ENCODE measurements around the gene LGR4.

Gene LGR4

DNA sequence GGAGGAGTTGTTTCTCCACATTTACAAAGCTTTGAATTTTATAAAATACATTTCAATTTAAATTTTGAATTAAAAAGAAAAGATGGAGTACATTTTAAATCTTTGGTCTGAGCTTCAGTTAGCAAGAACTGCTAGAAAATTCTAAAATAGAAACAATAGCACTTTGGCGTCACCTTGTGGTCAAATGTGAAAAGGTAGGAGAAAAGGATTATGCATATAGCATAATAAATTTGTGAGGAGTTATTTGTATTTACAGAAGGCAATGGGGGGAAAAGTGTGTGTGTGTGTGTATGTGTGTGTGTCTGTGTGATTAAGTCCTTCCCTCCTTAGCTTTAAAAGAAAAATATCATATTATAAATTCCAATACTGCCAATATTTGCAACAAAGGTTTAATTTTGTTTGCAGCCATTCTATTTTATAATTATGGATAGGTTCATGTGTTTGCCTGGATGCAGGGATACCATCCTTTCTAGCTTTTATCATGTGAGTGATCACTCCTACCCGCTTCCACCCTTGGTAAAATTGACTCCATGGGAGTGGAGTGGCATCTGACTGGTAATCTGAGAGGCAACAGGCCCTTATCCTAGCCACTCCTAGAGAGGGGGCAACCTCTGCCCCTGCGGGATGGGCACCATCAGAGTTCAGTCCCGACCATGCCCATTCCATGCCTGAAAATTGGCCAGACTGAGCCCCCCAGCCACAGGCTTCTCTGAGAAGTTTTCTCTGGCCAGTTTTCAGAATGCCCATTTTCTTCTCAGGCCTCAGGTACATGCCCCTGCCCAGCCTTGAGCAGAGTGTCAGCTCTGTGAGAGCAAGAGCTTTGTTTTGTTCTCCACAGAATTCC lies 13.6 kb upstream of the LGR4 start:
- DNase-seq, result no peak

DNA sequence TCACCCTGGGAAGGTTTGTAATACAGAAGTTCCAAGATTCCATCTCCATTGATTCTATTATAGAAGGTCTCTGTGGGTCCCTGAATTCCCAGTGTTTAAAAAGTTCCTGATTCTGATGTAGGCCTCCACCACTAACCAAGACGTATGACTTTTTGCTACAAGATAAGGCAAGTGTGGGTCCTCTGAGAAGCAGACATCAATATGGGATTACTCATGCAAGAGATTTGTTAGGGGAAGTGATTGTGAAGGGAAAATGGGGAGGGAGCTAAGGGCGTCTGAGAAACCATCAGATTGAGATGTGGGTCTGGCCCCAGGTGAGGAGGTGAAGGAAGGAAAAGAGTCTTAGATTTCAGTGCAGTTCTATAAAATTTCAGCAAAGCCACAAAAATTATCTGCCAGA lies 10.2 kb upstream of the LGR4 start:
- DNase-seq, result no peak

DNA sequence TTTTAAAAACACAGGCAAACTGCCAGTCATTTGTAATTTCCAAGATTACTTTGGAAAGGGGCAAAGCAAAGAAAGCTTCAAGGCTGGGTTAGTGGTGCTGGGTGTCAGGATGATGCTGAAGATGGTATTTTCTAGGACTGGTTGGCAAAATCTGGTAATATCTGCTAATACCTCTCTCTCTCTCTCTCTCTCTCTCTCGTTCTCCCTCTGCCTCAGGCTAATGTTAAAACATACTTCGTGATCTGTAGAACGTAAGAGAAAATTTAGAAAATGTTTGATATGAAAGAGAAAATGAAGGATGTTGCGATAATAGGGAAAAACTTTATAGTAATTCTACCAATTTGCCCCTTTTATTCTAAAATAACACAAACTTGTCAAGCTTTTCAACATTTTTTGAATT lies 9.4 kb upstream of the LGR4 start:
- no peak for DNase-seq

DNA sequence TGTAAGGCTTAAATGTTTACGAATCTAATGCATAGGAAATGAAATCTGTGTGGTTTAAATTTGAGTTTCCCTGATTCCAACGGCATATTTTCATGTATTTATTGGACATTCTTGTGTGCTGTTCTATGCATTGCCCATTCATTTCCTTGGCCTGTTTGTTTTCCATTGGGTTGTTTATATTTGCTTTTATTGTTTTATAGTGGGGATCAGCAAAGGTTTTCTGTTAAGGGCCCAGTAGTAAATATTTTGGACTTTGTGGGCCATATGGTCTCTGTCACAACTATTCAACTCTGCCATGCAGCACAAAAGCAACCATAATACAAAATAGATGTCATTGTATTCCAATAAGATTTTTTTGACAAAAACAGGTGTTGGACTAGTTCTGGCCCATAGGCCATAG lies 5.2 kb upstream of the LGR4 start:
- no peak for DNase-seq

DNA sequence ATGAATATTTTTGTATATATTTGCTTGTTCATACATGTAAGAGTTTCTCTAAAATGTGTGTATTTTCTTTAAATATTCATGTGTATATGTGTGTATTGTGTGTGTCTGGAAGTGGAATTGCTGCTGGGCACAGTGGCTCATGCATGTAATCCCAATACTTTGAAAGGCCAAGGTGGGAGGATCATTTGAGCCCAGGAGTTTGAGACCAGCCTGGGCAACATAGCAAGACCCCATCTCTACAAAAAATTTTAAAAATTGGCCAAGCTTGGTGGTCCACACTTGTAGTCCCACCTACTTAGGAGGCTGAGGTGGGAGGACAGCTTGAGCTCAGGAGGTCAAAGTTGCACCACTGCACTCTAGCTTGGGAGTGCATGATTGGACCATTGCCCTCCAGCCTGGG lies 4.7 kb upstream of the LGR4 start:
- no peak for DNase-seq

DNA sequence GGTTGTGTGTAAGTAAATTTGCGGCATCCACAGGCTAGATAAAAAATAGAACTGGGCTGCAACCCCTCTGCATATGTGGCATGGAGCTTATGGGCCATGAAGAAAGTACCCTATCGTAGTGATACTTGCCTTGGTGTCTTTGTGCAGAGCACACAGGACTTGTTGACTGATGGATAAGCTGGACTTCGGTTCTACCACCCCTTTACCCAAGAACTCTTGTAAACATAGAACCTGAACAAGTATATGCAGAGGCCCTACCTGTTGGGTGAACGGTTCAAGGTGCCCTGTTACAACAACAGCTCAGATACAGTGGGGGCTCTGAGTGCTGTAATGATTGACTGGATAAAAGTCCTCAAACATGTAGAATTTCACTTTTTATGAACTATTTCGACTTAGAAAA lies 3.0 kb upstream of the LGR4 start:
- no peak for DNase-seq

DNA sequence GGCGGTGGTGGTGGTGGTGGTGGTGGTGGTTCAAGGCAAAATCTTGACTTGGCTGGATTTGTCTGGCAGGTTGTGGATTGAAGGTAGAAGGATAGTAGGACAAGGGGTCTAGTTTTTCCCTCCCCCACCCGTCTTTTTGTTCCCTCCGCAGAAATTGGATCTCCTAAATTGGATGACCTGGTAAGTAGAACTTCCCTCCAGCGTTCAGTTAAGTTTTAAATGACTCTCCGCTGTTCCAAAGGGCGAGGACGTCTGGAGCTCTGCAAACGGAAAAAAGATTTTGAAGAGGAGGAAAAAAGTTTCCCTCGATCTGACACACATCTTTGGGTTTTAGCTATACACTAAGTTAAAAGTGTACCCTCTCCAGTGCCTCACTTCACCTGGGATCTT lies 422 bp upstream of the LGR4 start:
- DNase-seq, result no peak

DNA sequence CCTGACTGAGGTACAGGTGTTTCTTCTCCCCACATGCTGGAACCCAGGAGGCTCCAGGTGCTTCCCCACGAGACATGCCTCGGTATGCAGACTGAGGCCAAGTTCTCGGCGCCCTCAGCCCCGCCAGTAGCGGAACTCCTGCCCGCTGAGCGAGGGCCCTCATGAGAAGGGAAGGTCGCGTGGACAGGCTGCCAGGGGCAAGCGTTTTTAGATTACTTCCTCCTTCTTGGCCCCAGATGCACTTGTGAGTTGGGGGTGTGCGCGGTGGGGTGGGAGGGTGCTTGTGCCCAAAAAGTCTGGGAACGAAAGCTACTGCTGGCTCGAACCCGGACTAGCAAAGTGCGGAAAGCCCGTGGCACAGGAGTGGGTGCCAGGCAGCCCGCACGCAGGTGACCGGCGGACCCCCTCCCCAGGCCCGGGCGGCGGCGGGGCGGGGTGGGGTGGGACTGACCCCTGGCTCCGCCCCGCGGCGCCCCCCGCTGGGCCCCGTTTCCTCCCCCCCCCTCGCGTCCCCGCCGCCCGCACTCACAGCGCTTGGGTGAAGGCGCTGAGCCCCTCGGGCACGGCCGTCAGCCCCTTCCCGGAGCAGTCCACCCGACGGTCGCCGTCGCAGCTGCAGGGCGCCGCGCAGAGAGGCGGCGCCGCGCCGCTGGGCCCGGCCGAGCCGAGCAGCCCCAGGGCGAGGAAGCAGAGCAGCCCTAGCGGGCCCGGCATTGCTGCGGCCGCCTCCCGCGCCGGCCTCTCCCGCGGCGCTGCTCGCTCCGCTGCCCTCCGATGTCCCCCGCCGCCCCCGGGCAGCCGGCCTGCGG lies 797 bp downstream of the LGR4 start:
- DNase-seq, result no peak

DNA sequence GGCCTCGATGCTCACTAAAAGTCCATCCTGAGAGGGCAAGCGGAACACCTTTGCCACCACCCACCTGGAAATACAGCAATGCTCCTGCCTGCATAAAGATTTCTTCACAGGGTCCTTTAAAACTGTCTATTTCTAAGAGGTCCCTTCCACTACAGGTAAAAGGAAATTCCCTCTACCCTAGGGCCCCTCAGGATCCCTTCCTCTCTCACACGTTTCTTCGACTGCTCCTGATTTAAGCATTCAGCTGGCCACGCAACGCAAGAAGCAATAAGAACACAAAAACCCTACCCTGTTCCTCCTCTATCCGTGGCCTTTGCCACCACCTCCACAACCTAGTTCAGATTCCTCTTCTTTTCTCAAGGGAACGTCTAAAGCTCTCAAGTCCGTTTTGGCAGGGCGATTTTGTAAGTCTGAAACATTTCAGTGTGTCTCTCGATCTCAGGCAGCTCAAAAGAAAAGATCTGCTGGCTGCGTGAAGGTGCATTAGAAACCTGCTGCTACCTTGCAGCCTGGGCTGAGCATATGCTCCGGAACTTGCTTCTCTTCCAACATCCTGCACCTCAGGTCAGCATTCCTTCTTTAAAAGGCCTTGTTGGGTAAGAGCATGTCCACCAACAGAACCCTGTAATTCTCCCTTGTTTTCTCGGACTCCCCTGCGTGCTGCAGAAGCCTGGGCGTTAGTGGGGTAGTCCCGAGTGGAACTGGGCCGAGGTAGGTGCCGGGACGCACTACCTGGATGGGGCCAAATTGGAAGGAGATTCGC lies 1.6 kb downstream of the LGR4 start:
- DNase-seq, result no peak

DNA sequence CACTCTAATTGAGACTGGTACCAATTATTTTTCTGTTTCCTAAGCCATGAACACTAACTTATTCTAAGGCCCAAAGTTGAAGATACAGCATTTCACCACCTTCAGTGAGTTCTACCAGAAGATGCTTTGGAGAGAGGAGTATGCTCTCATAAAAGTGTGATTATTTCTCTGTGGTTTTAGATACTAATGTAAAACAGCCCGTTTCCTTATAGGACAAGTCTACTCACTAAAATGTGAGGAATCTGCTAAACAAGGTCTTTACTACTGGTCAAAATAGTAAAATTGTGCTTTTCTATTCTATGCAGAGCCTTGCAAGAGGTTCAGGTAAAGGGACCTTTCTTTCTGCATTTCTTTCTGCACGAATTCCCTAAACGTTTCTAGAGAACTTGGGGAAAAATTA lies 2.4 kb downstream of the LGR4 start:
- no peak for DNase-seq

DNA sequence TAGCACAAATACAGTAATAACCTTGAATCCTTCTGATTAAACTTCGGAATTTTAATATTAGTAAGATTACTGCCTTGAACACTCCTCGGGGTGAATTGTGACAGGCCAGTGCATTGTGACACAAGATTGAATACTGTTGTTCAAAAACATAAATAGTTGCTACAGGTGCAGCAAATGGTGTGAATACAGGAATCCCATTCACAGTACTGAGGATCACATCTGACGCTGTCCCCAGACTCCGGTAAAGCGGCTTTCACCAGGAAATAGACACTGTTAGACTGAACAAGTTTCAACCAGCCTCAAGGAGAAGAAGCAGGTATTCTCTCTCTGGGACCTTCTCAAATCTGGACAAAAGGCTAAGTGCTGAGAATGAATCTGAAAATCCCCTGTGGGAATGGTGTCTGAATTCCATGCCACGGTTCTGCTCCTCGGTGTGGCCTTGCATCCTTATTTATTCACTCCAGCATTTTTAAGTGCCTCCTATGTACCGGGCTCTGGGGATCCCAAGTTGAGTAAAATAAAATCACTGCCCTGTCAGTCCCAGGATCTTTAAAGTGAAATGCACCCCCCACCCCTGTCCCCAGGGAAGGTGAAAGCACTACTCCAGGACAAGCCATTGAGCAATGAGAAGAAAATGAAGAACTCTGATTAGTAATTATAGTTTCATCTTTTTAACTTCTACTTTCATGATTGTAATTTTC lies 3.4 kb downstream of the LGR4 start:
- no peak for DNase-seq

DNA sequence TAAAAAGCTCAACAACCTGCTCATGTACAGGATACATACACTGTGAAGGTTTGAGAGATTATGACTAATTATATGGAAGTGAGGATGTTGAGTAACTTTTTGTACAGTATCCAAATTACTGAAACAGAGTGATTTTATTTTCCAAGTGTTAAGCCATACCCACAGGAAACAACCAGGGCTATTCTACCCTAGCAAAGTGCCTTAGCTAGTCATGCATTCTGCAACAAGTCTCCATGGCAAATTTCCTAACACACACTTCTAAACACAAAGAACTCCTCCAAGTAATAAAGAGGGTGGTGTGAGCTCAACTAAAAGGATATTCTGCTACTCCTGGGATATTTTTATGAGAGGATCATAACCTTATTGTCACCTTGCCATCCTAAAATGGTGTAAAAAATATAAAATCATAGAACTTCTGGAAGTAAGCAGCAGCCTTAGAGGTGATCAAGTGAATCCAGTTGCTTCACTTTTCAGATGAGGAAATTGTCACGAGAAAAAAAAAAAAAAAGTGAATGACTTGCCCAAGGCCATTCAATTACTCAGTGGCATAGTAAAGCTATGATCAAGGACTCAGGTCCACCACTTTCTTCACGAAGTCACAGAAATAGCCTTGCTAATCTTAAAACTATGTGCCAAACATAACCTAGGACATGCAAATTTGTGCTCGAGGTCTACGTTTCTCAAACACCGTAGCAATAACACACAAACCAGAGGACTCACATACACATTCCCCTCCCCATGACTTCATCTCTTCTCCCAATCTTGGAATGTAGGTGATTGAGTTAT lies 4.2 kb downstream of the LGR4 start:
- no peak for DNase-seq

DNA sequence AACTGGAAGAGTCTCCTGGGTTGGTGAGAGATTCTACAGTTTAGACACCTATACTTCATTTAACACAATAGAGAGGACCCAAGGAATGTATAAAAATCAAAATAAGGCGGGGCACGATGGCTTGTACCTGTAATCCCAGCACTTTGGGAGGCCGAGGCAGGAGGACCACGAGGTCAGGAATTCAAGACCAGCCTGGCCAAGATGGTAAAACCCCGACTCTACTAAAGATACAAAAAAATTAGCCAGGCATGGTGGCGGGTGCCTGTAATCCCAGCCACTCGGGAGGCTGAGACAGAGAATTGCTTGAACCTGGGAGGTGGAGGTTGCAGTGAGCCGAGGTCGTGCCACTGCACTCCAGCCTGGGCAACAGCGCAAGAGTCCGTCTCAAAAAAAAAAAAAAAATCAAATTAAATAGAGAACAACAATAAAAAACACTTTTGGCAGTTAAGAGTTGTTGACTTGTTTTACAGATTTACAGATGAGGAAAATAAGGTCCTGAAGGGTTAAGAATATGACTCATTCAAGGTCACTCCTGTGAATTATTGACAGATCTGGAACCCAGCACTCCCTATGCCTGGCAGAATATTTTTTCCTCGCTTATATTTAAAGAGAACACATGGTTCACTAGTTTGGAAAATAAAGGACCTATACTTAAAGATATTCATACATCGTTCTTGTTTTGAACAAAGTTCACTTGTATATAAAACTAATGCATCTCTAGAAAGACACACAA lies 5.2 kb downstream of the LGR4 start:
- DNase-seq, result no peak

DNA sequence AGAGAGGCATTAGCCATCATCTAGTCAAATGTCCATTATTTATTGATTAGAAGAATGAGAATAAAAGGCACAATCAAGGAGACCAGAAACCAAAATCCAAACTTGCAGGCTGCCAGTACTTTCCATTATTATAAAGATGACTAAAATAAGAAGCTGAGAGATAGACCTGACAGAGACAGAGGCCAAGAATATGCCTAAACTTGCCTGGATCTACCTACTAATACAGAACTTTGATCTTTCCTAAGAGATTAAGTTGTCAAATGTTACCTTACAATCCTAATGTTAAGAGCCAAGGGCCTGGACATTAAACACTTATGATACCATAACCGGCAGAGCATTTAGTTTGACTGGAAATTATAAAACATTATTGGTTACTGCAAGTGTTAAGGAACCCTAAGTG lies 6.2 kb downstream of the LGR4 start:
- no peak for DNase-seq

DNA sequence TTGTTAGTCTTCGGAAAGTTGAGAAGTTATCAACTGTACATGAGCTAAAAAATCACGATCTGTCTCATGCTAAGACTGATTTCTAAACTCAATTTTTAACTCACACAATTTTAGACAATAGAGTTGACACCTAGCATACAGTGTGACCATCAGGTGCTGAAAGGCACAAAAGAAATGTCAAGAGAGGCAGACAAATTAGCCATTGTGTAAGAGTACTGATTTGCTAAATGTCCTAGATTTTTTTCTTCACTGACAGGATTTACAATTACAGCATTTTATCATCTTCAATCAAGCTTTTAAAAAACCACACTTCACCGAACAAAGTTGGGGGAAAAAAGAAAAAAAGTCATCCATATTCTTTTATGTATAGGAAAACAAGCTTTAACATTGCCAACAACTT lies 7.0 kb downstream of the LGR4 start:
- no peak for DNase-seq

DNA sequence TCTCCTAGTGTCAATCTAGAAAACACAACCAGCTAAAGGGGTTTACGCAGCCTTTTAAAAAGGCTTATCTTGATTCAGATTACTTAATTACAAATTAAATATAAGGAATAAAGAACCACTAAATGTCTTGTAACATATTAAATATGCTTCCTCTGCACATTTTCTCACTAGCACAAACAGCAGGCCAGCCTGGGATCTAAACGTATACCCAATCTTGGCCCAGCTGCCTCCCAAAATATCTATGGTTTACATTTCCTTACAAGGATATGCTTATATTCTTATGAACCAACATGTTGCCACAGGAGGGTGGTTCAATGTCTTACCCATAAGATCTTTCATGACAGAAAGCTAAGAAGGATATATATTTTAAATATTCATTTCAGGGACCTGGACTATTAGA lies 7.7 kb downstream of the LGR4 start:
- no peak for DNase-seq

DNA sequence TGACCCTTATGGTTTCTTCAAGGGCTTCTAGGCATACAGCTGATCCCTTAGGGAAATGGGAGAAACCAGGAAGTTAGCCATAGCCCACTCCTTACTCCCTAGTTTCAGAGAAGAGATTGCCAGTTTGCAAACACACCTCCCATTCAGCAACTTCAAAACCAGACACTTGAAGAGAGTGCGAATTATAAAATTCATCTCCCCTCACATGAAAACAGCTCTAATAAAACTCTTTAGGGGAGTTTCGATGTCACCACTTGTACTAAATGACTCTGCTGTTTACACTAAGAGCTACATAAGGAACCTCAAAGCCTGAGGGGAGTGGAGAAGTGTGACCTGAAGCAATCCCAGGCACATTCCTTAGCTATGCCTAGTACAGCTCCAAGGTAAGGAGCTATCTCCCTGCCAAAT lies 8.3 kb downstream of the LGR4 start:
- no peak for DNase-seq

DNA sequence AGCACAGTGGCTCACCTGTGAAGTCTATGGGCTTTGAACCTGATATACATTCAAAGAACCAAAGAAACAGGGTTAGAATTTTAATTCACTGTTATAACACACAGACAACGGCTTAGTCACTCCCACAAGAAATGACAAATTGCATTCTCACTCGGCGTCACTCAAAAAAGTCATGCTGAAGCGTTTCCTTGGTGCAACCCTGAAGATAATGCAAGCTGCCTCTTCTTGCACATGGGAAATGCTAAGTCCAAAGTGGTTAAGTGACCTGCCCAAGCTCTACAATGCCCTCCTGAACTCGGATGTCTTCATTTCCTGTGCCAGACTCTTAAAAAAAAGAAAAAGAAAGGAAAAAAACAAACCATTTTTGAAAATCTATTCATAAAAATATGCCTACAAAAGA lies 10.0 kb downstream of the LGR4 start:
- DNase-seq, result no peak

DNA sequence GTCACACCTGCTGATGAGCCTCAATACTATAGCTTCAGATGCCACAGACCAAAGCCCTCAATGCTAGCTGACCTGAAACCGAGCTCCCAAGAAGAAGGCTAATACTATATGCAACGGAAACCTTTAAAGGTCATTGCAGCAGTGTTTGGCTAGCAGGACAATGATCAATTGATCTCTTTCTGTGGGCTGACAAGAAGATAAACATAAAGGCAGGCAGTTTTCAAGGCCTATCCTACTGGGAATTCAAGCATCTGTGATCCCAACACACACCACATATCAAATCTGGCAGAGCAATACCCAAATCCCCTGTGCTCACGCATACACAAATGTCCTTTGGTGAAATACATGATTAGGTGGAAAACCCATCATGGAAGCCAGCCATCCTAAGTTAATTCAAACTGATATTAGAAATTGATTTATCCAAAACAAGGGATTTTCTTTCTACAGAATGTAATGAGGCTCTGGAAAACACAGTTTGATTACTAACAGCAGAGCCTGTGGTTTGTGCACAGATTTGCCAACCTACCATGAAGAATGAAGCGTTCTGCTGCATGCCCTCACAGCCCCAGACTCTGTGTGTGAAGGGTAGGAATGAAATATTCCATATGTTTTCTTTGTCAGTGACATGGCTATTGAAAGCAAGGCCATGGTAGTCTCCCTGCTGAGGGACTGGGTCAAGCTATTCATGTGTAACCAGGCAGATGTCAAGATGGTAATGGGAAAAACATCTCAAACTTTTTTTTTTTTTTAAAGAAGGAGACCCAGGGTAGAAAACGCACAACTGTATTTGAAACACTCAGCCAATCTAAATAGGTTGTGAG lies 12.2 kb downstream of the LGR4 start:
- DNase-seq, result no peak

DNA sequence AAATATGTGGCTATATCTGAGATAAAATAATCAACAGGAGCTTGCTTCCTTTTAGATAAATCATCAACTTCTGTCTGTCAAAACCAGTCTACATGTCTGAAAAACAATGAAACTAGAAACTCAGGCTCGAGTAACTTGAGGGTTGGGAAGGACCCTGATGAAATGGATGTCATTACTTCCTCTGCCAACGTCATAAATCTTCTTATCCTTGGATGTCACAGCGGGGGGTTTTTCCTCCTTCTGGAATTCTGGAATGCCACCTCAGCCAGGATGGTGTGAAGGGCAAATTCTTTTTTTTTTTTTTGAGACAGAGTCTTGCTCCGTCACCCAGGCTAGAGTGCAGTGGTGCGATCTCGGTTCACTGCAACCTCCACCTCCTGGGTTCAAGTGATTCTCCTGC lies 13.4 kb downstream of the LGR4 start:
- DNase-seq, result no peak

DNA sequence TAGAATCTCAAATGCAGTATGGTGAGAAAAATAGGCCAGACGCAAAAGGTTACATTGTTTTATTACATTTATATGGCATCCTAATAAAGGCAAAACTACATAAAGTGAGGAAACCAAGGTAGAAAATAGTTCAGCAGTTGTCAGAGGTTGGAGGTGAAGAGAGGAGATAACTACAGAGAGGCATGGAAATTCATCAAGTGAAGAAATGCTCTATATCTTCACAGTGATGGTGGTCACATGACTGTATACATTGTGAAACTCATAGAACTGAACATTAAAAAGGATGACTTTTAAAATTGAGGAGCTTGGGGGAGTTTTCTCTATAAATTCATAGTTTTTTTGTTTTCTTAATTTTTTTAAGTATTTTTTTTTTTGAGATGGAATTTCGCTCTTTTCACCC lies 14.4 kb downstream of the LGR4 start:
- DNase-seq, result no peak

Data from activated CD4-positive, CD25-positive, alpha-beta regulatory T cell treated with anti-CD3 and anti-CD28 coated beads, Interleukin-2, amount 50 U/mL, for 72 hours (primary cell).